IMR-90 (cell line): Measurements from ENCODE around the gene SNX22. TPM values are rescaled to one million over a fixed set of nuclear protein-coding genes. Genes with fewer than 3 reads are reported as not detected.

Experiments used
- ATAC-seq: fragments of 200-7000 bp; cut with Tn5 transposase; 2 replicates; pipeline ENCODE4 v1.9.1; 2020; ENCODE audit warnings: low read depth, mild to moderate bottlenecking, moderate library complexity
- BruUV-seq: library from RNA; stranded (reverse); fragments of 400-500 nt; replicated peaks from 2 replicates; lab custom pipeline; 2021; lab: Mats Ljungman, UMichigan
- CTCF ChIA-PET: fragments of 300-600 bp; formaldehyde crosslinking; extraction: SDS; loops from one replicate; lab custom pipeline; 2021; ENCODE audit warnings: antibody characterized with exemption; lab: Yijun Ruan, JAX
- POLR2A ChIA-PET: fragments of 300-600 bp; sonication (Branson Sonifier 250); formaldehyde crosslinking; loops from one replicate; lab custom pipeline; 2022; ENCODE audit warnings: antibody characterized with exemption; ENCODE audit not compliant: unreplicated experiment; lab: Charles Lee
- DNase-seq: peaks from one replicate; pipeline ENCODE4 v3.0.0; 2013
- H2AFZ ChIP-seq: replicated peaks from 2 replicates; pipeline ENCODE3; 2013; ENCODE audit warnings: low read length, mild to moderate bottlenecking; ENCODE audit not compliant: poor library complexity
- H2AK5ac ChIP-seq: 2 replicates; pipeline ENCODE4 v1.6.1; 2013; ENCODE audit warnings: low read depth, low read length, inconsistent platforms
- H2AK9ac ChIP-seq: replicated peaks from 2 replicates; pipeline ENCODE3; 2013; ENCODE audit warnings: mild to moderate bottlenecking, low read depth, low read length, moderate library complexity; ENCODE audit not compliant: poor library complexity
- H2BK120ac ChIP-seq: 2 replicates; pipeline ENCODE4 v1.6.1; 2013; ENCODE audit warnings: low read depth, low read length, inconsistent platforms
- H2BK15ac ChIP-seq: 3 replicates; pipeline ENCODE4 v1.6.1; 2013; ENCODE audit warnings: low read depth, low read length, inconsistent platforms
- H2BK20ac ChIP-seq: 2 replicates; pipeline ENCODE4 v1.6.1; 2013; ENCODE audit warnings: low read depth, mild to moderate bottlenecking, inconsistent platforms, low read length, moderate library complexity
- H2BK5ac ChIP-seq: 2 replicates; pipeline ENCODE4 v1.6.1; 2013; ENCODE audit warnings: mild to moderate bottlenecking, low read depth, low read length, inconsistent platforms; ENCODE audit not compliant: poor library complexity, severe bottlenecking
- H3K14ac ChIP-seq: replicated peaks from 2 replicates; pipeline ENCODE4 v1.6.1; 2013; ENCODE audit warnings: low read depth, low read length, inconsistent platforms
- H3K18ac ChIP-seq: 2 replicates; pipeline ENCODE4 v1.6.1; 2013; ENCODE audit warnings: low read depth, low read length, control low read depth
- H3K23ac ChIP-seq: 2 replicates; pipeline ENCODE4 v1.6.1; 2013; ENCODE audit warnings: low read depth, low read length, inconsistent platforms
- H3K27ac ChIP-seq: 2 replicates; pipeline ENCODE4 v1.5.1; 2013; ENCODE audit warnings: mild to moderate bottlenecking, control low read depth, low read length; ENCODE audit not compliant: insufficient read depth
- H3K27me3 ChIP-seq: 2 replicates; pipeline ENCODE4 v1.6.1; 2013; ENCODE audit warnings: low read length; ENCODE audit not compliant: control insufficient read depth, insufficient read depth
- H3K36me3 ChIP-seq: 2 replicates; pipeline ENCODE4 v1.6.1; 2013; ENCODE audit warnings: low read length, mixed read lengths; ENCODE audit not compliant: control insufficient read depth, insufficient read depth
- H3K4ac ChIP-seq: 2 replicates; pipeline ENCODE4 v1.6.1; 2013; ENCODE audit warnings: low read depth, low read length, inconsistent platforms
- H3K4me1 ChIP-seq: 2 replicates; pipeline ENCODE4 v1.6.1; 2013; ENCODE audit warnings: low read length, mixed read lengths; ENCODE audit not compliant: control insufficient read depth, insufficient read depth
- H3K4me2 ChIP-seq: 2 replicates; pipeline ENCODE4 v1.6.1; 2013; ENCODE audit warnings: low read depth, mild to moderate bottlenecking, control low read depth, low read length, moderate library complexity
- H3K4me3 ChIP-seq: 2 replicates; pipeline ENCODE4 v1.5.1; 2013; ENCODE audit warnings: low read depth, mild to moderate bottlenecking, control low read depth, low read length, moderate library complexity; ENCODE audit not compliant: insufficient read depth
- H3K56ac ChIP-seq: 2 replicates; pipeline ENCODE4 v1.6.1; 2013; ENCODE audit warnings: low read length, inconsistent platforms; ENCODE audit not compliant: insufficient read depth; ENCODE audit errors: extremely low read depth
- H3K79me1 ChIP-seq, 2 experiments: 2 replicates each; pipeline ENCODE4 v1.6.1; 2013; ENCODE audit warnings: low read length in 2 of 2, inconsistent platforms in 1 of 2, low read depth in 1 of 2
- H3K9ac ChIP-seq: 2 replicates; pipeline ENCODE4 v1.6.1; 2013; ENCODE audit warnings: low read depth, low read length, control low read depth
- H3K9me1 ChIP-seq: 2 replicates; pipeline ENCODE4 v1.6.1; 2013; ENCODE audit warnings: low read length, inconsistent platforms; ENCODE audit not compliant: insufficient read depth
- H3K9me3 ChIP-seq: 2 replicates; pipeline ENCODE4 v1.6.1; 2013; ENCODE audit warnings: low read length; ENCODE audit not compliant: control insufficient read depth, insufficient read depth
- H4K20me1 ChIP-seq: 2 replicates; pipeline ENCODE4 v1.6.1; 2013; ENCODE audit warnings: low read length, inconsistent platforms; ENCODE audit not compliant: insufficient read depth
- H4K5ac ChIP-seq: 2 replicates; pipeline ENCODE4 v1.6.1; 2013; ENCODE audit warnings: mild to moderate bottlenecking, low read depth, low read length, control low read depth
- H4K8ac ChIP-seq, 2 experiments: 2 replicates each; pipeline ENCODE4 v1.6.1; 2013; ENCODE audit warnings: low read depth in 2 of 2, low read length in 2 of 2, control low read depth in 1 of 2, inconsistent platforms in 1 of 2
- H4K91ac ChIP-seq: 2 replicates; pipeline ENCODE4 v1.6.1; 2013; ENCODE audit warnings: low read depth, low read length, inconsistent platforms; ENCODE audit not compliant: insufficient read depth
- CHD1 ChIP-seq: IDR thresholded peaks from 2 replicates; pipeline ENCODE4 v1.6.1; 2012; ENCODE audit warnings: low read depth, low read length, improper control_type of control experiment
- CTCF ChIP-seq: conservative IDR thresholded peaks from 2 replicates; pipeline ENCODE4 v1.5.1; 2012; ENCODE audit warnings: mild to moderate bottlenecking, low read depth, low read length, improper control_type of control experiment
- ELK1 ChIP-seq: fragments of 150-350 bp; IDR thresholded peaks from 2 replicates; pipeline ENCODE4 v1.6.1; 2016; ENCODE audit warnings: low read depth, mild to moderate bottlenecking, low read length, moderate library complexity, borderline replicate concordance
- RCOR1 ChIP-seq: IDR thresholded peaks from 2 replicates; pipeline ENCODE4 v1.6.1; 2012; ENCODE audit warnings: mild to moderate bottlenecking, low read length, improper control_type of control experiment; ENCODE audit not compliant: insufficient replicate concordance
- RFX5 ChIP-seq: IDR thresholded peaks from 2 replicates; pipeline ENCODE4 v1.8.0; 2012; ENCODE audit warnings: low read depth, mild to moderate bottlenecking, low read length, moderate library complexity
- WGBS, 2 experiments: methylation state at CpG; one replicate each; pipeline versions ENCODE4 v1.1.5 to v1.1.7; 2013; ENCODE audit warnings: missing lambda C conversion rate in 2 of 2; ENCODE audit not compliant: insufficient read length in 1 of 2; ENCODE audit errors: extremely low coverage in 2 of 2; 5-methylcytosine and 5-hydroxymethylcytosine counted together
- dilution Hi-C: fragments of 300-500 bp; cut with HindIII; formaldehyde crosslinking; loops from one replicate; pipeline ENCODE4 v1.14.3; 2018; ENCODE audit warnings: low sequenced_read_pairs; ENCODE audit not compliant: unreplicated experiment
- in situ Hi-C: fragments of 300-500 bp; cut with MboI; formaldehyde crosslinking; loops from 3 replicates; pipeline ENCODE4 v1.14.3; 2019; ENCODE audit warnings: low sequenced_read_pairs, inconsistent platforms, mixed read lengths
- intact Hi-C: fragments of 100-400 bp; cut with micrococcal nuclease; formaldehyde crosslinking; loops from 2 replicates; pipeline ENCODE4 v1.10.0; 2022
- polyA plus RNA-seq, 3 experiments: library from polyadenylated mRNA; depleted of rRNA; stranded (reverse); fragments of >200 nt; gene quantifications; 2 replicates each; pipeline ENCODE4 v1.2.3, GENCODE V29; 2012; ENCODE audit warnings: low replicate concordance in 1 of 3
- total RNA-seq: library from RNA; depleted of rRNA; stranded (reverse); fragments of >200 nt; gene quantifications from 2 replicates; pipeline ENCODE4 v1.2.3, GENCODE V29; 2012

The SNX22 gene
- total and polyA plus RNA-seq, 2 of the 4 experiments (the other 2 are of a cell fraction), result 0.12 to 0.18 TPM

GRCh38 chr15:64133623-64134344 is 17.7 kb upstream of the SNX22 start:
- Histone ChIP-seq H4K8ac (no peak overlapping the region), H3K23ac (no peak overlapping the region), H2AK9ac (no peak overlapping the region), H3K27me3 (no peaks in the 10 kb centered on the region), H3K9me3 (no peaks in the 10 kb centered on the region), H3K79me1 (peaks cover 5 to 27% of the 10 kb centered on the region in 2 experiments; a peak in 1 of 4 replicates), H3K4me1 (no peaks in the 10 kb centered on the region; the same call in 1 of the 2 replicates), H3K9me1 (peaks cover 26% of the 10 kb centered on the region), H4K5ac (no peak overlapping the region), H3K4me2 (no peak overlapping the region), H3K27ac (no peak overlapping the region), H2AFZ (no peak overlapping the region), H3K14ac (no peak overlapping the region), H3K9ac (no peak overlapping the region), H4K20me1 (0 out of 2 replicates have a peak, but pooled peaks cover 5% of the 10 kb centered on the region), H2BK5ac (no peak overlapping the region), H3K56ac (no peak overlapping the region), H2BK20ac (no peak overlapping the region), H3K18ac (no peak overlapping the region), H3K36me3 (peaks cover 72% of the 10 kb centered on the region), H2AK5ac (no peak overlapping the region), H2BK120ac (no peak overlapping the region), H4K91ac (no peak overlapping the region), H3K4ac (no peak overlapping the region), H2BK15ac (no peak overlapping the region), H3K4me3 (no peak overlapping the region)
- DNase-seq, result no peak
- POLR2A ChIA-PET, result no interaction called here
- no peak; the same call in 1 of the 2 replicates for ATAC-seq
- BruUV-seq, result no TSS peak
- dilution Hi-C loops (no loop called here), in situ Hi-C loops (no loop called here), intact Hi-C loops (no loop called here)
- 100% methylated on average over 2 of the region's 10 CpGs; no CpG with 5 or more reads in 1 of the 2 experiments for WGBS, 2 experiments
- no peak for TF ChIP-seq CHD1
- no peak for TF ChIP-seq CTCF
- TF ChIP-seq RCOR1, result no peak
- TF ChIP-seq RFX5, result no peak
- no peak for TF ChIP-seq ELK1
- CTCF ChIA-PET, result interaction anchor here (0.9 kb wide), 1 partner anchor 30 kb away, joined by 3 read pairs; no protein-coding TSS in a partner anchor
